Measurements from ENCODE around the gene MAIP1. TPM values are rescaled to one million over a fixed set of nuclear protein-coding genes. Genes with fewer than 3 reads are reported as not detected.

Gene MAIP1
- total RNA-seq, 1 experiment from 2014 or later, result 27.9 TPM

DNA sequence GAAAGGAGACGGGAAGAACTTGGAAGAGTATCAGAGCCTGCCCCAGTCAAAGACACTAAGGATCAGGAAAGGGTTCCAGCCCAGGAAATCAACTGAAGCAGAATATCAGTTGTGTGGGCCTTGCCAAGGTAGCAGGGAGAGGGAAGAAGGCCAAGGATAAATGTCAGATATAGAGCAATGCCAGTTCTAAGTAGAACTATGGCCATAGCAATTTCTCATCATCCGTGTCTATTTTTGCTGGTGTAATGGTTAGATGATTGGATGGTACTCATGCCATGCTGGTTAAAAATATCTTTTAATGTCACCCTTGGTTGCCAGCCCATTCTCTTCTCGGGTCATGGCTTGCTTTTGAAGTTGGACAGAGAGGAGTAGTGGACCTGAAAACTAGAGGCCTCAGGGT, 41.9 kb downstream of the MAIP1 start:
- Mint-ChIP-seq H3K4me3 (ENCODE audit: low read depth, unreplicated experiment) (no peak overlapping the region), H3K9me3 (ENCODE audit: low read depth, unreplicated experiment) (peaks cover 2% of the 10 kb centered on the region), H3K27me3 (ENCODE audit: unreplicated experiment) (no peaks in the 10 kb centered on the region), H3K27ac (ENCODE audit: unreplicated experiment) (no peak overlapping the region), H3K4me1 (ENCODE audit: low read depth, unreplicated experiment) (peaks cover 12% of the 10 kb centered on the region), H3K36me3 (ENCODE audit: insufficient read depth, unreplicated experiment) (no peaks in the 10 kb centered on the region)
- intact Hi-C loops (cut with micrococcal nuclease; ENCODE audit: unreplicated experiment), result no loop called here
- no TSS peak for BruUV-seq (replicated peaks)
- CTCF ChIA-PET, result interaction anchor here (0.9 kb wide), 1 partner anchor 10 kb away, joined by 3 read pairs; no protein-coding TSS in a partner anchor
- DNase-seq, result no peak
- TF ChIP-seq, protein P1, sequence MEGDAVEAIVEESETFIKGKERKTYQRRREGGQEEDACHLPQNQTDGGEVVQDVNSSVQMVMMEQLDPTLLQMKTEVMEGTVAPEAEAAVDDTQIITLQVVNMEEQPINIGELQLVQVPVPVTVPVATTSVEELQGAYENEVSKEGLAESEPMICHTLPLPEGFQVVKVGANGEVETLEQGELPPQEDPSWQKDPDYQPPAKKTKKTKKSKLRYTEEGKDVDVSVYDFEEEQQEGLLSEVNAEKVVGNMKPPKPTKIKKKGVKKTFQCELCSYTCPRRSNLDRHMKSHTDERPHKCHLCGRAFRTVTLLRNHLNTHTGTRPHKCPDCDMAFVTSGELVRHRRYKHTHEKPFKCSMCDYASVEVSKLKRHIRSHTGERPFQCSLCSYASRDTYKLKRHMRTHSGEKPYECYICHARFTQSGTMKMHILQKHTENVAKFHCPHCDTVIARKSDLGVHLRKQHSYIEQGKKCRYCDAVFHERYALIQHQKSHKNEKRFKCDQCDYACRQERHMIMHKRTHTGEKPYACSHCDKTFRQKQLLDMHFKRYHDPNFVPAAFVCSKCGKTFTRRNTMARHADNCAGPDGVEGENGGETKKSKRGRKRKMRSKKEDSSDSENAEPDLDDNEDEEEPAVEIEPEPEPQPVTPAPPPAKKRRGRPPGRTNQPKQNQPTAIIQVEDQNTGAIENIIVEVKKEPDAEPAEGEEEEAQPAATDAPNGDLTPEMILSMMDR (IDR thresholded peaks at IDR 0.05; ENCODE audit: unreplicated experiment), result no peak

DNA sequence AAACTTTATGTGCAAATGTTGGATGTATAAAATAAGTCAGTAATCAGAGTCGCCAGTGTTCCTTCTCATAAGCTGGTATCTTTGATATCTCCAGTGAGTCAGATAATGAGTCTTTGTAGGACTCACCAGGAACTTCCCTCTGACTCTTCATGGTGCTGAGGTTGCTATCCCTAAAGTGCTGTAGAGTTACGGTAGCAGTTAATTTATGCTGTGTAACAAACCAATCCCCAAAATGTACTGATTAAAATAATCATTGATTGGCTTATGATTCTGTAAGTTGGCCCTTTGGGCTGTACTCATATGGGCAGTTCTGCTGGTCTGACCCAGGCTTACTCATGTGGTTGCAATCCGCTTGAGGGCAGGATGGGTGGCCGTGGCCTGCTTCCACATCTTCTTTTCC, 43.8 kb downstream of the MAIP1 start:
- CTCF ChIA-PET, result no interaction called here
- H3K27me3 Mint-ChIP-seq (ENCODE audit: unreplicated experiment), result no peaks in the 10 kb centered on the region
- peaks cover 2% of the 10 kb centered on the region for H3K9me3 Mint-ChIP-seq (ENCODE audit: low read depth, unreplicated experiment)
- H3K4me1 Mint-ChIP-seq (ENCODE audit: low read depth, unreplicated experiment), result peaks cover 20% of the 10 kb centered on the region
- no TSS peak for BruUV-seq (replicated peaks)
- intact Hi-C loops (cut with micrococcal nuclease; ENCODE audit: unreplicated experiment), result no loop called here
- DNase-seq, result no peak
- TF ChIP-seq, protein P1 (IDR thresholded peaks at IDR 0.05; ENCODE audit: unreplicated experiment), result no peak
- H3K27ac Mint-ChIP-seq (ENCODE audit: unreplicated experiment), result no peak overlapping the region
- H3K4me3 Mint-ChIP-seq (ENCODE audit: low read depth, unreplicated experiment), result no peak overlapping the region
- no peaks in the 10 kb centered on the region for H3K36me3 Mint-ChIP-seq (ENCODE audit: insufficient read depth, unreplicated experiment)

- CTCF ChIA-PET, result no interaction called here
- H3K27ac Mint-ChIP-seq (ENCODE audit: unreplicated experiment), result no peak overlapping the region
- H3K4me1 Mint-ChIP-seq (ENCODE audit: low read depth, unreplicated experiment), result peaks cover 20% of the 10 kb centered on the region
- no TSS peak for BruUV-seq (replicated peaks)
- no peak overlapping the region for H3K4me3 Mint-ChIP-seq (ENCODE audit: low read depth, unreplicated experiment)
- H3K27me3 Mint-ChIP-seq (ENCODE audit: unreplicated experiment), result no peaks in the 10 kb centered on the region
- TF ChIP-seq, protein P1 (IDR thresholded peaks at IDR 0.05; ENCODE audit: unreplicated experiment), result no peak
- no peak for DNase-seq
- intact Hi-C loops (cut with micrococcal nuclease; ENCODE audit: unreplicated experiment), result no loop called here
- peaks cover 2% of the 10 kb centered on the region for H3K9me3 Mint-ChIP-seq (ENCODE audit: low read depth, unreplicated experiment)
- no peaks in the 10 kb centered on the region for H3K36me3 Mint-ChIP-seq (ENCODE audit: insufficient read depth, unreplicated experiment)
Measured at GRCh38 chr2:200000444-200001163, 45.2 kb downstream of the MAIP1 start.

DNA sequence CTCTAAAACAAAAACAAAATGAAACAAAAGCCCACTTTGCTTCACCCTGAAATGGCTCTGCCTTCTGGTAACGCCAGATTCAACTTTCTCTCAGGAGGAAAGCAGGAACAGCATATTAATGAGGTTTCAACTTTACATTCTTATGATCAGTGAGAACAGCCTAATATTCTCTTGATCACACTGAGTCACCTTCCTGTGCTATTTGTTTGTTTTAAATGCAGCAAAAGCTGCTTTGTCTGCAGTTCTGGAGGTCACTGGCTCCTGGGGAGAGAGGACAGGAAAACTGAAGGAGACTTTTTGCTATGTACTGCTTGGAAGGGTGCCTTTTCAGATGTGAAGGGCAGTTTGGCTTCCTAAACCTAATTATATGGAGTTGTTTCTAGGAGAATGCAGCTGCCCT, 48.1 kb downstream of the MAIP1 start:
- Mint-ChIP-seq H3K27ac (ENCODE audit: unreplicated experiment) (no peak overlapping the region), H3K9me3 (ENCODE audit: low read depth, unreplicated experiment) (no peaks in the 10 kb centered on the region), H3K27me3 (ENCODE audit: unreplicated experiment) (no peaks in the 10 kb centered on the region), H3K36me3 (ENCODE audit: insufficient read depth, unreplicated experiment) (no peaks in the 10 kb centered on the region), H3K4me1 (ENCODE audit: low read depth, unreplicated experiment) (peaks cover 9% of the 10 kb centered on the region), H3K4me3 (ENCODE audit: low read depth, unreplicated experiment) (no peak overlapping the region)
- BruUV-seq (replicated peaks), result no TSS peak
- CTCF ChIA-PET, result no interaction called here
- TF ChIP-seq, protein P1 (IDR thresholded peaks at IDR 0.05; ENCODE audit: unreplicated experiment), result no peak
- no peak for DNase-seq
- intact Hi-C loops (cut with micrococcal nuclease; ENCODE audit: unreplicated experiment), result no loop called here

Measured in Calu3 (cell line).